GM23338 (cell line): ENCODE results near the gene PRRX1. TPM values are rescaled to one million over a fixed set of nuclear protein-coding genes. Genes with fewer than 3 reads are reported as not detected.

Source experiments
- ATAC-seq: fragments of 200-7000 bp; cut with Tn5 transposase; 3 replicates; pipeline ENCODE4 v1.9.1; 2020
- DNase-seq: peaks from one replicate; pipeline ENCODE4 v3.0.0-alpha.2; 2015; ENCODE audit warnings: low spot score
- H2AFZ ChIP-seq: fragments of 200-600 bp; sonication (generic); 2 replicates; pipeline ENCODE4 v1.8.0; 2016; ENCODE audit warnings: antibody characterized with exemption, mild to moderate bottlenecking, moderate library complexity
- H3F3A ChIP-seq: fragments of 200-600 bp; sonication (generic); replicated peaks from 2 replicates; pipeline ENCODE4 v1.8.0; 2017; ENCODE audit warnings: antibody characterized with exemption, mixed run types, low read depth
- H3K27ac ChIP-seq: fragments of 200-600 bp; sonication (generic); 2 replicates; pipeline ENCODE4 v1.6.1; 2016; ENCODE audit warnings: low read depth
- H3K27me3 ChIP-seq: fragments of 200-600 bp; sonication (generic); 2 replicates; pipeline ENCODE4 v1.8.0; 2016; ENCODE audit warnings: mild to moderate bottlenecking, mixed run types, moderate library complexity; ENCODE audit not compliant: insufficient read depth
- H3K36me3 ChIP-seq: fragments of 200-600 bp; sonication (generic); 2 replicates; pipeline ENCODE4 v1.8.0; 2016; ENCODE audit warnings: mild to moderate bottlenecking; ENCODE audit not compliant: insufficient read depth
- H3K4me1 ChIP-seq: fragments of 200-600 bp; sonication (generic); 2 replicates; pipeline ENCODE4 v1.8.0; 2016; ENCODE audit warnings: mild to moderate bottlenecking, moderate library complexity; ENCODE audit not compliant: insufficient read depth
- H3K4me2 ChIP-seq: fragments of 200-600 bp; sonication (generic); 2 replicates; pipeline ENCODE4 v1.7.1; 2017; ENCODE audit warnings: mixed run types
- H3K4me3 ChIP-seq: fragments of 200-600 bp; sonication (generic); 2 replicates; pipeline ENCODE4 v1.6.1; 2016; ENCODE audit warnings: mixed run types
- H3K79me2 ChIP-seq: fragments of 200-600 bp; sonication (generic); replicated peaks from 2 replicates; pipeline ENCODE4 v1.8.0; 2017; ENCODE audit warnings: mild to moderate bottlenecking; ENCODE audit not compliant: insufficient read depth
- H3K9me2 ChIP-seq: fragments of 200-600 bp; sonication (generic); 2 replicates; pipeline ENCODE4 v1.8.0; 2017; ENCODE audit not compliant: insufficient read depth
- H4K20me1 ChIP-seq: fragments of 200-600 bp; sonication (generic); replicated peaks from 2 replicates; pipeline ENCODE4 v1.8.0; 2017; ENCODE audit warnings: mild to moderate bottlenecking; ENCODE audit not compliant: insufficient read depth
- H3K27ac Mint-ChIP-seq: 2 replicates; pipeline ENCODE4 v1.8.0; 2020; ENCODE audit warnings: inconsistent platforms, mild to moderate bottlenecking, moderate library complexity, mixed read lengths
- H3K27me3 Mint-ChIP-seq: 3 replicates; pipeline ENCODE4 v1.8.0; 2022; ENCODE audit warnings: low read depth, mild to moderate bottlenecking, moderate library complexity, mixed read lengths, inconsistent platforms; ENCODE audit not compliant: insufficient read depth, poor library complexity
- H3K36me3 Mint-ChIP-seq: 3 replicates; pipeline ENCODE4 v1.8.0; 2021; ENCODE audit warnings: low read depth, mild to moderate bottlenecking, inconsistent platforms, moderate library complexity, mixed read lengths
- H3K4me1 Mint-ChIP-seq: 3 replicates; pipeline ENCODE4 v1.8.0; 2020; ENCODE audit warnings: mild to moderate bottlenecking, inconsistent platforms, mixed read lengths
- H3K4me3 Mint-ChIP-seq: 3 replicates; pipeline ENCODE4 v1.8.0; 2021; ENCODE audit warnings: moderate library complexity, mild to moderate bottlenecking, inconsistent platforms, mixed read lengths
- H3K9me3 Mint-ChIP-seq: 3 replicates; pipeline ENCODE4 v1.8.0; 2020; ENCODE audit warnings: moderate library complexity, mild to moderate bottlenecking, inconsistent platforms, mixed read lengths
- CREB1 ChIP-seq: fragments of 250-450 bp; sonication (Bioruptor Pico); IDR thresholded peaks from 2 replicates; pipeline ENCODE4 v1.5.0; 2020; ENCODE audit warnings: low read depth, mild to moderate bottlenecking, moderate library complexity
- CTCF ChIP-seq, 2 experiments: fragments of 200-600 bp in 1 of 2; sonication (generic) in 1 of 2; conservative IDR thresholded peaks; 2 replicates each; pipeline versions ENCODE4 v1.5.1 to v1.6.1; 2016 to 2017; ENCODE audit warnings: antibody characterized with exemption in 2 of 2, low read depth in 2 of 2, mild to moderate bottlenecking in 2 of 2, moderate library complexity in 1 of 2
- EZH2 ChIP-seq: fragments of 200-600 bp; sonication (generic); IDR thresholded peaks from one replicate; pipeline ENCODE4 v1.8.0; 2017; ENCODE audit warnings: antibody characterized with exemption, mild to moderate bottlenecking, low read depth; ENCODE audit not compliant: unreplicated experiment
- EZH2phosphoT487 ChIP-seq: fragments of 200-600 bp; sonication (generic); IDR thresholded peaks from one replicate; pipeline ENCODE4 v1.8.1; 2018; ENCODE audit warnings: antibody characterized with exemption; ENCODE audit not compliant: unreplicated experiment
- JUNB ChIP-seq: IDR thresholded peaks from one replicate; pipeline ENCODE4 v1.6.1; 2016; ENCODE audit warnings: antibody characterized with exemption; ENCODE audit not compliant: unreplicated experiment
- NANOG ChIP-seq: IDR thresholded peaks from 2 replicates; pipeline ENCODE4 v1.6.1; 2016; ENCODE audit warnings: antibody characterized with exemption, borderline replicate concordance
- POLR2AphosphoS5 ChIP-seq: IDR thresholded peaks from 2 replicates; pipeline ENCODE4 v1.6.1; 2016; ENCODE audit warnings: antibody characterized with exemption, low read depth
- REST ChIP-seq: IDR thresholded peaks from one replicate; pipeline ENCODE4 v1.6.1; 2018; ENCODE audit warnings: antibody characterized with exemption; ENCODE audit not compliant: unreplicated experiment
- STAT1 ChIP-seq: IDR thresholded peaks from one replicate; pipeline ENCODE4 v1.6.1; 2016; ENCODE audit warnings: antibody characterized with exemption; ENCODE audit not compliant: unreplicated experiment
- ZNF114 ChIP-seq: fragments of 250-450 bp; sonication (Bioruptor Pico); IDR thresholded peaks from 2 replicates; pipeline ENCODE4 v1.5.0; 2020; ENCODE audit warnings: mild to moderate bottlenecking, moderate library complexity
- ZNF331 ChIP-seq: fragments of 250-450 bp; sonication (Bioruptor Pico); IDR thresholded peaks from 2 replicates; pipeline ENCODE4 v1.5.0; 2020; ENCODE audit warnings: low read depth, mild to moderate bottlenecking, moderate library complexity
- polyA plus RNA-seq: library from polyadenylated mRNA; unstranded; fragments of >200 nt; fragmentation: Nextera tagmentation; extraction: Ambion mirVana; gene quantifications from 2 replicates; pipeline ENCODE4 v1.2.1, GENCODE V29; 2016
- total RNA-seq: library from RNA; depleted of rRNA; stranded (reverse); fragments of >200 nt; shearing (Covaris generic); gene quantifications from 2 replicates; pipeline ENCODE4 v1.2.3, GENCODE V29; 2014
- TF ChIP-seq, protein P1 (sequence below): IDR thresholded peaks from 2 replicates; pipeline ENCODE4 v1.6.1; 2016; ENCODE audit warnings: antibody characterized with exemption
- TF ChIP-seq, protein P2 (sequence below): fragments of 250-450 bp; sonication (Bioruptor Pico); IDR thresholded peaks from 2 replicates; pipeline ENCODE4 v1.5.0; 2020; ENCODE audit warnings: mild to moderate bottlenecking, moderate library complexity

PRRX1 gene
- total and polyA plus RNA-seq, 2 experiments from 2014 or later = 0.58 TPM; not detected in 1

- TF ChIP-seq STAT1 (no peak), EZH2 (no peak), EZH2phosphoT487 (no peak), NANOG (no peak), REST (no peak), ZNF331 (CRISPR knock-in tag) (no peak), CREB1 (CRISPR knock-in tag) (no peak), CTCF (conservative IDR thresholded peaks at IDR 0.05; ENCODE audit: low read depth in 2 of 2) (no peak), ZNF114 (CRISPR knock-in tag) (no peak), POLR2AphosphoS5 (no peak), JUNB (no peak)
- TF ChIP-seq, protein P1, sequence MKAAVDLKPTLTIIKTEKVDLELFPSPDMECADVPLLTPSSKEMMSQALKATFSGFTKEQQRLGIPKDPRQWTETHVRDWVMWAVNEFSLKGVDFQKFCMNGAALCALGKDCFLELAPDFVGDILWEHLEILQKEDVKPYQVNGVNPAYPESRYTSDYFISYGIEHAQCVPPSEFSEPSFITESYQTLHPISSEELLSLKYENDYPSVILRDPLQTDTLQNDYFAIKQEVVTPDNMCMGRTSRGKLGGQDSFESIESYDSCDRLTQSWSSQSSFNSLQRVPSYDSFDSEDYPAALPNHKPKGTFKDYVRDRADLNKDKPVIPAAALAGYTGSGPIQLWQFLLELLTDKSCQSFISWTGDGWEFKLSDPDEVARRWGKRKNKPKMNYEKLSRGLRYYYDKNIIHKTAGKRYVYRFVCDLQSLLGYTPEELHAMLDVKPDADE = no peak
- TF ChIP-seq, protein P2, sequence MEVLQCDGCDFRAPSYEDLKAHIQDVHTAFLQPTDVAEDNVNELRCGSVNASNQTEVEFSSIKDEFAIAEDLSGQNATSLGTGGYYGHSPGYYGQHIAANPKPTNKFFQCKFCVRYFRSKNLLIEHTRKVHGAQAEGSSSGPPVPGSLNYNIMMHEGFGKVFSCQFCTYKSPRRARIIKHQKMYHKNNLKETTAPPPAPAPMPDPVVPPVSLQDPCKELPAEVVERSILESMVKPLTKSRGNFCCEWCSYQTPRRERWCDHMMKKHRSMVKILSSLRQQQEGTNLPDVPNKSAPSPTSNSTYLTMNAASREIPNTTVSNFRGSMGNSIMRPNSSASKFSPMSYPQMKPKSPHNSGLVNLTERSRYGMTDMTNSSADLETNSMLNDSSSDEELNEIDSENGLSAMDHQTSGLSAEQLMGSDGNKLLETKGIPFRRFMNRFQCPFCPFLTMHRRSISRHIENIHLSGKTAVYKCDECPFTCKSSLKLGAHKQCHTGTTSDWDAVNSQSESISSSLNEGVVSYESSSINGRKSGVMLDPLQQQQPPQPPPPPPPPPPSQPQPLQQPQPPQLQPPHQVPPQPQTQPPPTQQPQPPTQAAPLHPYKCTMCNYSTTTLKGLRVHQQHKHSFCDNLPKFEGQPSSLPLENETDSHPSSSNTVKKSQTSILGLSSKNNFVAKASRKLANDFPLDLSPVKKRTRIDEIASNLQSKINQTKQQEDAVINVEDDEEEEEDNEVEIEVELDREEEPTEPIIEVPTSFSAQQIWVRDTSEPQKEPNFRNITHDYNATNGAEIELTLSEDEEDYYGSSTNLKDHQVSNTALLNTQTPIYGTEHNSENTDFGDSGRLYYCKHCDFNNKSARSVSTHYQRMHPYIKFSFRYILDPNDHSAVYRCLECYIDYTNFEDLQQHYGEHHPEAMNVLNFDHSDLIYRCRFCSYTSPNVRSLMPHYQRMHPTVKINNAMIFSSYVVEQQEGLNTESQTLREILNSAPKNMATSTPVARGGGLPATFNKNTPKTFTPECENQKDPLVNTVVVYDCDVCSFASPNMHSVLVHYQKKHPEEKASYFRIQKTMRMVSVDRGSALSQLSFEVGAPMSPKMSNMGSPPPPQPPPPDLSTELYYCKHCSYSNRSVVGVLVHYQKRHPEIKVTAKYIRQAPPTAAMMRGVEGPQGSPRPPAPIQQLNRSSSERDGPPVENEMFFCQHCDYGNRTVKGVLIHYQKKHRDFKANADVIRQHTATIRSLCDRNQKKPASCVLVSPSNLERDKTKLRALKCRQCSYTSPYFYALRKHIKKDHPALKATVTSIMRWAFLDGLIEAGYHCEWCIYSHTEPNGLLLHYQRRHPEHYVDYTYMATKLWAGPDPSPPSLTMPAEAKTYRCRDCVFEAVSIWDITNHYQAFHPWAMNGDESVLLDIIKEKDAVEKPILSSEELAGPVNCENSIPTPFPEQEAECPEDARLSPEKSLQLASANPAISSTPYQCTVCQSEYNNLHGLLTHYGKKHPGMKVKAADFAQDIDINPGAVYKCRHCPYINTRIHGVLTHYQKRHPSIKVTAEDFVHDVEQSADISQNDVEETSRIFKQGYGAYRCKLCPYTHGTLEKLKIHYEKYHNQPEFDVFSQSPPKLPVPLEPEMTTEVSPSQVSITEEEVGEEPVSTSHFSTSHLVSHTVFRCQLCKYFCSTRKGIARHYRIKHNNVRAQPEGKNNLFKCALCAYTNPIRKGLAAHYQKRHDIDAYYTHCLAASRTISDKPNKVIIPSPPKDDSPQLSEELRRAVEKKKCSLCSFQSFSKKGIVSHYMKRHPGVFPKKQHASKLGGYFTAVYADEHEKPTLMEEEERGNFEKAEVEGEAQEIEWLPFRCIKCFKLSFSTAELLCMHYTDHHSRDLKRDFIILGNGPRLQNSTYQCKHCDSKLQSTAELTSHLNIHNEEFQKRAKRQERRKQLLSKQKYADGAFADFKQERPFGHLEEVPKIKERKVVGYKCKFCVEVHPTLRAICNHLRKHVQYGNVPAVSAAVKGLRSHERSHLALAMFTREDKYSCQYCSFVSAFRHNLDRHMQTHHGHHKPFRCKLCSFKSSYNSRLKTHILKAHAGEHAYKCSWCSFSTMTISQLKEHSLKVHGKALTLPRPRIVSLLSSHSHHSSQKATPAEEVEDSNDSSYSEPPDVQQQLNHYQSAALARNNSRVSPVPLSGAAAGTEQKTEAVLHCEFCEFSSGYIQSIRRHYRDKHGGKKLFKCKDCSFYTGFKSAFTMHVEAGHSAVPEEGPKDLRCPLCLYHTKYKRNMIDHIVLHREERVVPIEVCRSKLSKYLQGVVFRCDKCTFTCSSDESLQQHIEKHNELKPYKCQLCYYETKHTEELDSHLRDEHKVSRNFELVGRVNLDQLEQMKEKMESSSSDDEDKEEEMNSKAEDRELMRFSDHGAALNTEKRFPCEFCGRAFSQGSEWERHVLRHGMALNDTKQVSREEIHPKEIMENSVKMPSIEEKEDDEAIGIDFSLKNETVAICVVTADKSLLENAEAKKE (CRISPR knock-in tag) = no peak
- no peak overlapping the region for H2AFZ ChIP-seq
- H3K27me3 ChIP-seq = no peaks in the 10 kb centered on the region
- H3K9me2 ChIP-seq = no peaks in the 10 kb centered on the region
- DNase-seq (no peak), ATAC-seq (no peak)
- no peak overlapping the region for H3K27ac Mint-ChIP-seq
- H3K4me3 ChIP-seq = no peak overlapping the region
- H3K36me3 ChIP-seq = no peaks in the 10 kb centered on the region
- H3K4me1 ChIP-seq = no peaks in the 10 kb centered on the region
- H3K4me2 ChIP-seq = no peak overlapping the region
- no peaks in the 10 kb centered on the region for H3K4me1 Mint-ChIP-seq
- H3K27ac ChIP-seq = no peak overlapping the region
- H4K20me1 ChIP-seq = no peaks in the 10 kb centered on the region
- H3K79me2 ChIP-seq = no peaks in the 10 kb centered on the region
- H3K27me3 Mint-ChIP-seq = no peaks in the 10 kb centered on the region
- no peaks in the 10 kb centered on the region for H3F3A ChIP-seq
- H3K4me3 Mint-ChIP-seq = no peak overlapping the region
- no peaks in the 10 kb centered on the region for H3K36me3 Mint-ChIP-seq
- no peaks in the 10 kb centered on the region for H3K9me3 Mint-ChIP-seq
These were observed 91.9 kb downstream of the PRRX1 start for GRCh38 chr1:170755795-170756194.
